GM12878 (cell line): ENCODE measurements around the gene BBOF1. TPM values are rescaled to one million over a fixed set of nuclear protein-coding genes. Genes with fewer than 3 reads are reported as not detected.

Experiments
- ATAC-seq: fragments of 200-7000 bp; cut with Tn5 transposase; 3 replicates; pipeline ENCODE4 v1.9.1; 2020; ENCODE audit warnings: mild to moderate bottlenecking, moderate library complexity
- BruUV-seq: library from RNA; stranded (reverse); fragments of 400-500 nt; replicated peaks from 2 replicates; lab custom pipeline; 2021; lab: Mats Ljungman, UMichigan
- CTCF ChIA-PET: fragments of 300-600 bp; sonication (Branson Sonifier 250); formaldehyde crosslinking; extraction: SDS; loops from one replicate; lab custom pipeline; 2021; ENCODE audit warnings: inconsistent platforms; lab: Yijun Ruan, JAX
- POLR2A ChIA-PET: fragments of 350-600 bp; formaldehyde crosslinking; extraction: SDS; loops from one replicate; lab custom pipeline; 2021; ENCODE audit warnings: inconsistent platforms; lab: Charles Lee
- RAD21 ChIA-PET: fragments of 300-600 bp; sonication (Branson Sonifier 250); formaldehyde crosslinking; loops from one replicate; lab custom pipeline; 2023; ENCODE audit warnings: antibody characterized with exemption; ENCODE audit not compliant: unreplicated experiment; lab: Charles Lee
- SMC1A ChIA-PET: fragments of 300-600 bp; sonication (Branson Sonifier 250); formaldehyde crosslinking; loops from one replicate; lab custom pipeline; 2023; ENCODE audit not compliant: unreplicated experiment, uncharacterized antibody; lab: Charles Lee
- DNase-seq: peaks from one replicate; pipeline ENCODE4 v3.0.0-alpha.2; 2011; ENCODE audit warnings: low read depth, low spot score
- FAIRE-seq: peaks from 3 replicates; lab custom pipeline; 2011; peaks lifted over from hg19 to GRCh38; lab: Jason Lieb, UNC
- H2AFZ ChIP-seq: 2 replicates; pipeline ENCODE4 v1.6.0; 2011; ENCODE audit warnings: low read depth, low read length, control low read depth; ENCODE audit not compliant: control insufficient read depth
- H3K27ac ChIP-seq: 2 replicates; pipeline ENCODE4 v1.5.1; 2011; ENCODE audit warnings: control low read depth; ENCODE audit not compliant: control insufficient read depth, insufficient read depth
- H3K27me3 ChIP-seq, 2 experiments: replicated peaks in 1 of 2; 2 replicates each; pipeline versions ENCODE4 v1.6.0 to v1.6.1; 2011; ENCODE audit warnings: low read length in 1 of 2; ENCODE audit not compliant: control insufficient read depth in 2 of 2, insufficient read depth in 2 of 2
- H3K36me3 ChIP-seq, 2 experiments: 2 replicates each; pipeline ENCODE4 v1.5.1; 2011; ENCODE audit warnings: low read length in 1 of 2; ENCODE audit not compliant: control insufficient read depth in 2 of 2, insufficient read depth in 2 of 2
- H3K4me1 ChIP-seq: 2 replicates; pipeline ENCODE4 v1.6.1; 2011; ENCODE audit warnings: mild to moderate bottlenecking, low read length, moderate library complexity, mixed read lengths; ENCODE audit not compliant: control insufficient read depth, insufficient read depth
- H3K4me2 ChIP-seq: 2 replicates; pipeline ENCODE4 v1.6.0; 2011; ENCODE audit warnings: control low read depth; ENCODE audit not compliant: control insufficient read depth, insufficient read depth
- H3K4me3 ChIP-seq: fragments of 200-600 bp; sonication (generic); 2 replicates; pipeline ENCODE4 v1.5.1; 2016
- H3K79me2 ChIP-seq: 2 replicates; pipeline ENCODE4 v1.6.0; 2011; ENCODE audit warnings: low read length; ENCODE audit not compliant: control insufficient read depth, insufficient read depth
- H3K9ac ChIP-seq: 2 replicates; pipeline ENCODE4 v1.8.0; 2011; ENCODE audit warnings: low read length, control low read depth, mixed read lengths; ENCODE audit not compliant: control insufficient read depth, insufficient read depth
- H3K9me3 ChIP-seq: replicated peaks from 3 replicates; pipeline ENCODE4 v1.5.1; 2011; ENCODE audit warnings: mild to moderate bottlenecking, low read length; ENCODE audit not compliant: control insufficient read depth, insufficient read depth
- H4K20me1 ChIP-seq: 2 replicates; pipeline ENCODE4 v1.6.0; 2011; ENCODE audit not compliant: control insufficient read depth, insufficient read depth
- CBFB ChIP-seq: IDR thresholded peaks from 2 replicates; pipeline ENCODE4 v1.6.1; 2016; ENCODE audit warnings: antibody characterized with exemption, low read depth
- CEBPB ChIP-seq, 2 experiments: fragments of 150-350 bp in 1 of 2; IDR thresholded peaks; 2 replicates each; pipeline ENCODE4 v1.6.1; 2012 to 2014; ENCODE audit warnings: low read depth in 2 of 2, low read length in 2 of 2, borderline replicate concordance in 1 of 2, inconsistent platforms in 1 of 2
- EED ChIP-seq: sonication (generic); IDR thresholded peaks from 2 replicates; pipeline ENCODE4 v1.6.1; 2016; ENCODE audit warnings: antibody characterized with exemption, low read depth
- EGR1 ChIP-seq, 2 experiments: IDR thresholded peaks; 1 replicate in 1 of 2; 2 replicates in 1 of 2; pipeline ENCODE4 v1.6.1; 2011 to 2012; ENCODE audit warnings: low read depth in 2 of 2, low read length in 2 of 2, borderline replicate concordance in 1 of 2, mild to moderate bottlenecking in 1 of 2, moderate library complexity in 1 of 2
- GATAD2B ChIP-seq: fragments of 450-650 bp; conservative IDR thresholded peaks from 2 replicates; pipeline ENCODE4 v1.6.1; 2017; ENCODE audit warnings: low read depth, mild to moderate bottlenecking, moderate library complexity
- NR2C1 ChIP-seq: fragments of 450-650 bp; IDR thresholded peaks from 2 replicates; pipeline ENCODE4 v1.6.1; 2017; ENCODE audit warnings: antibody characterized with exemption, mild to moderate bottlenecking, moderate library complexity
- PML ChIP-seq: IDR thresholded peaks from 2 replicates; pipeline ENCODE4 v1.6.1; 2012; ENCODE audit warnings: low read length, inconsistent platforms
- RB1 ChIP-seq: fragments of 450-650 bp; formaldehyde crosslinking; IDR thresholded peaks from 2 replicates; pipeline ENCODE4 v1.6.1; 2017; ENCODE audit warnings: mild to moderate bottlenecking, borderline replicate concordance
- SMAD1 ChIP-seq: fragments of 450-650 bp; IDR thresholded peaks from 2 replicates; pipeline ENCODE4 v1.6.1; 2018; ENCODE audit warnings: mild to moderate bottlenecking, low read depth; ENCODE audit not compliant: partially characterized antibody
- SPI1 ChIP-seq: IDR thresholded peaks from 2 replicates; pipeline ENCODE4 v1.6.1; 2011; ENCODE audit warnings: low read depth, mild to moderate bottlenecking, low read length, moderate library complexity, borderline replicate concordance; ENCODE audit not compliant: insufficient read depth
- SREBF1 ChIP-seq: IDR thresholded peaks from 2 replicates; pipeline ENCODE4 v1.6.1; 2012; ENCODE audit warnings: mild to moderate bottlenecking, low read length
- TARDBP ChIP-seq: IDR thresholded peaks from 2 replicates; pipeline ENCODE4 v1.6.1; 2016; ENCODE audit warnings: borderline replicate concordance
- YY1 ChIP-seq: IDR thresholded peaks from 2 replicates; pipeline ENCODE4 v1.6.1; 2011; ENCODE audit warnings: low read depth, mild to moderate bottlenecking, low read length
- ZBTB4 ChIP-seq: fragments of 450-650 bp; formaldehyde crosslinking; IDR thresholded peaks from 2 replicates; pipeline ENCODE4 v1.4.0; 2022; ENCODE audit warnings: mild to moderate bottlenecking, moderate library complexity
- ZBTB40 ChIP-seq: fragments of 450-650 bp; IDR thresholded peaks from 2 replicates; pipeline ENCODE4 v1.6.1; 2016; ENCODE audit warnings: mild to moderate bottlenecking, moderate library complexity, borderline replicate concordance
- ZNF24 ChIP-seq: fragments of 450-650 bp; IDR thresholded peaks from 2 replicates; pipeline ENCODE4 v1.6.1; 2017; ENCODE audit warnings: antibody characterized with exemption, mild to moderate bottlenecking
- WGBS: methylation state at CpG from one replicate; pipeline ENCODE4 v1.1.6; 2016; ENCODE audit warnings: low lambda C conversion rate; ENCODE audit not compliant: insufficient replicate concordance, insufficient coverage; ENCODE audit errors: missing lambda C conversion rate; 5-methylcytosine and 5-hydroxymethylcytosine counted together
- in situ Hi-C: fragments of 300-500 bp; cut with MboI; formaldehyde crosslinking; loops from 9 replicates; pipeline ENCODE4 v1.14.3; 2018; ENCODE audit warnings: mixed read lengths
- intact Hi-C: fragments of 100-400 bp; cut with micrococcal nuclease; formaldehyde crosslinking; loops from one replicate; pipeline ENCODE4 v1.14.2; 2022; ENCODE audit not compliant: unreplicated experiment
- polyA plus RNA-seq, 11 experiments: library from polyadenylated mRNA; depleted of rRNA in 4 of 11; unstranded in 6 of 11; stranded (reverse) in 5 of 11; fragments of >200 nt; fragmentation: Nextera tagmentation in 4 of 11; fragmentation: Illumina TruSeq in 1 of 11; extraction: Ambion mirVana in 4 of 11; extraction: Trizol in 1 of 11; gene quantifications; 1 replicate in 1 of 11; 2 replicates in 10 of 11; pipeline versions ENCODE4 v1.2.1 to v1.2.3, GENCODE V29; 2011 to 2016; ENCODE audit warnings: inconsistent platforms in 2 of 11, missing spikeins in 2 of 11, low read depth in 1 of 11
- total RNA-seq, 4 experiments: library from RNA; depleted of rRNA in 3 of 4; stranded (reverse); fragments of >200 nt in 3 of 4; fragmentation: Illumina TruSeq in 1 of 4; extraction: Trizol in 1 of 4; gene quantifications; 2 replicates each; pipeline versions ENCODE4 v1.2.1 to v1.2.3, GENCODE V29; 2013 to 2021

BBOF1 gene
- total and polyA plus RNA-seq, 10 of the 15 experiments (the other 5 are each of a cell fraction or from before 2014, with no cell fraction given), result 0.50 to 2.6 (median 0.79) TPM

DNA sequence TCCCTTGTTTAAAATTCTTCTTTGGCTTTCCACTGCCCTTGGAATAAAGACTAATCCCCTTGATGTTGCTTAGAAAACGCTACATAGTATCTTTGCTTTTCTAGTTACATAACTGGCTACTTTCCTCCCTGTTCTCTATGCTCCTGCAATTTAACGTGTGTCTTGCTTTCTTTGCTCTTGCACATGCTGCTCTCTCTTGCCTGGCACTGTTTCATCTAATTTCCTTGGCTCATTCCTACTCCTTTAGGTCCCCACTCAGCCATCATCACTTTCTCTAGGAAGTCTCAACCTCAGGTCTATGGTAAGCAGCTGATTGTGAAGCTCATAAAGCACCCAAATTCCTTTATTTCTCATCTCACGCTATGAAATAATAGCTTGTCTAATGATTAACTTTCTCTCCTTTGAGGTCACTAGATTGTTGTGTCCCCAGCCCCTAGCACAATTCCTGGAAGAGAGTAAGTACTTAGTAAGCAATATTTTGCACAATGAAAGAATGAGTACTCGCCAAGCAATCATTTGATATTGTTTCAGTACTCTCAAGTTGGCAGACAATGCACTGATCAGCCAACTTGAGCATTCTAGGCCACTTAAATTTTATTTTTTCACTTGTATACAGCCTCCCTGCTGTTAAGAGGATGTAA lies 61.8 kb downstream of the BBOF1 start:
- POLR2A ChIA-PET, result no interaction called here
- no TSS peak for BruUV-seq
- no peak for FAIRE-seq
- RAD21 ChIA-PET, result interaction anchor here (0.7 kb wide), 1 partner anchor 1154 kb away, joined by 3 read pairs; no protein-coding TSS in a partner anchor
- peaks cover 4% of the 10 kb centered on the region for H3K4me1 ChIP-seq
- in situ Hi-C loops, result no loop called here
- CTCF ChIA-PET, result interaction anchor here (0.5 kb wide), 1 partner anchor 84 kb away, joined by 3 read pairs; no protein-coding TSS in a partner anchor
- no peak for ATAC-seq
- H3K36me3 ChIP-seq, result no peaks in the 10 kb centered on the region
- WGBS, result 69% methylated on average over 4 of the region's 4 CpGs
- intact Hi-C loops, result no loop called here
- SMC1A ChIA-PET, result no interaction called here
- no peak overlapping the region for H3K4me2 ChIP-seq
- H3K27me3 ChIP-seq, result no peaks in the 10 kb centered on the region
- H3K4me3 ChIP-seq, result no peak overlapping the region
- H3K9me3 ChIP-seq, result no peaks in the 10 kb centered on the region
- H3K27ac ChIP-seq, result no peak overlapping the region
- H4K20me1 ChIP-seq, result no peaks in the 10 kb centered on the region
- H3K79me2 ChIP-seq, result peaks cover 11% of the 10 kb centered on the region
- DNase-seq, result no peak
- H3K9ac ChIP-seq, result no peak overlapping the region
- H2AFZ ChIP-seq, result no peak overlapping the region
- no peak for TF ChIP-seq SMAD1
- TF ChIP-seq PML, result no peak
- no peak for TF ChIP-seq EED
- no peak for TF ChIP-seq YY1
- TF ChIP-seq ZNF24, result no peak
- no peak for TF ChIP-seq CBFB
- no peak for TF ChIP-seq RB1
- TF ChIP-seq EGR1 (IDR thresholded peaks at IDR 0.05; ENCODE audit: borderline replicate concordance in 1 of 2, low read depth in 2 of 2, low read length in 2 of 2), result no peak
- no peak for TF ChIP-seq ZBTB4
- TF ChIP-seq GATAD2B, result no peak
- no peak for TF ChIP-seq SPI1
- TF ChIP-seq SREBF1, result no peak
- no peak for TF ChIP-seq TARDBP
- TF ChIP-seq ZBTB40, result no peak
- TF ChIP-seq NR2C1, result no peak
- no peak for TF ChIP-seq CEBPB (IDR thresholded peaks at IDR 0.05; ENCODE audit: borderline replicate concordance in 1 of 2, low read depth in 2 of 2, low read length in 2 of 2)
